ENCODE measurements around the gene SPRED2.

The SPRED2 gene

GRCh38 chr2:65407240-65407639, 25.2 kb downstream of the SPRED2 start:
- ChIA-PET CTCF (no interaction called here), POLR2A (no interaction called here)
- TF ChIP-seq SUZ12 (IDR thresholded peaks at IDR 0.05) (no peak), TARDBP (IDR thresholded peaks at IDR 0.05) (no peak), HDGF (IDR thresholded peaks at IDR 0.05; ENCODE audit: borderline replicate concordance) (no peak), L3MBTL2 (conservative IDR thresholded peaks at IDR 0.05) (no peak), ZNF384 (IDR thresholded peaks at IDR 0.05) (no peak), CTBP1 (IDR thresholded peaks at IDR 0.05; ENCODE audit: borderline replicate concordance) (no peak), FOXM1 (IDR thresholded peaks at IDR 0.05; ENCODE audit: borderline replicate concordance) (no peak), SP1 (IDR thresholded peaks at IDR 0.05) (no peak), FOXK2 (IDR thresholded peaks at IDR 0.05) (no peak), LEF1 (IDR thresholded peaks at IDR 0.05; ENCODE audit: borderline replicate concordance) (no peak), BHLHE40 (IDR thresholded peaks at IDR 0.05; ENCODE audit: borderline replicate concordance) (no peak), NFRKB (IDR thresholded peaks at IDR 0.05) (no peak), ELF4 (IDR thresholded peaks at IDR 0.05) (no peak), PKNOX1 (IDR thresholded peaks at IDR 0.05) (no peak), ARNT (IDR thresholded peaks at IDR 0.05) (no peak), FOXA1 (IDR thresholded peaks at IDR 0.05) (no peak)
- no peak for DNase-seq (ENCODE audit: extremely low spot score)

- DNase-seq (ENCODE audit: extremely low spot score): no peak
- TF ChIP-seq PKNOX1 (IDR thresholded peaks at IDR 0.05) (no peak), FOXK2 (IDR thresholded peaks at IDR 0.05) (no peak), L3MBTL2 (conservative IDR thresholded peaks at IDR 0.05) (no peak), CTBP1 (IDR thresholded peaks at IDR 0.05; ENCODE audit: borderline replicate concordance) (no peak), TARDBP (IDR thresholded peaks at IDR 0.05) (no peak), NFRKB (IDR thresholded peaks at IDR 0.05) (no peak), ARNT (IDR thresholded peaks at IDR 0.05) (no peak), FOXA1 (IDR thresholded peaks at IDR 0.05) (no peak), FOXM1 (IDR thresholded peaks at IDR 0.05; ENCODE audit: borderline replicate concordance) (no peak), BHLHE40 (IDR thresholded peaks at IDR 0.05; ENCODE audit: borderline replicate concordance) (no peak), ELF4 (IDR thresholded peaks at IDR 0.05) (no peak), LEF1 (IDR thresholded peaks at IDR 0.05; ENCODE audit: borderline replicate concordance) (no peak), ZNF384 (IDR thresholded peaks at IDR 0.05) (no peak), HDGF (IDR thresholded peaks at IDR 0.05; ENCODE audit: borderline replicate concordance) (no peak), SUZ12 (IDR thresholded peaks at IDR 0.05) (no peak), SP1 (IDR thresholded peaks at IDR 0.05) (no peak)
- POLR2A ChIA-PET: interaction anchor here (0.5 kb wide), 1 partner anchor 656 kb away, joined by 3 read pairs; no protein-coding TSS in a partner anchor
- CTCF ChIA-PET: no interaction called here
Observed at GRCh38 chr2:65404988-65405697, 27.3 kb downstream of the SPRED2 start.

- no peak for DNase-seq (ENCODE audit: extremely low spot score)
- TF ChIP-seq HDGF (IDR thresholded peaks at IDR 0.05; ENCODE audit: borderline replicate concordance) (no peak), TARDBP (IDR thresholded peaks at IDR 0.05) (no peak), SP1 (IDR thresholded peaks at IDR 0.05) (no peak), ZNF384 (IDR thresholded peaks at IDR 0.05) (no peak), FOXM1 (IDR thresholded peaks at IDR 0.05; ENCODE audit: borderline replicate concordance) (no peak), LEF1 (IDR thresholded peaks at IDR 0.05; ENCODE audit: borderline replicate concordance) (no peak), CTBP1 (IDR thresholded peaks at IDR 0.05; ENCODE audit: borderline replicate concordance) (no peak), BHLHE40 (IDR thresholded peaks at IDR 0.05; ENCODE audit: borderline replicate concordance) (no peak), ARNT (IDR thresholded peaks at IDR 0.05) (no peak), FOXK2 (IDR thresholded peaks at IDR 0.05) (no peak), FOXA1 (IDR thresholded peaks at IDR 0.05) (no peak), PKNOX1 (IDR thresholded peaks at IDR 0.05) (no peak), SUZ12 (IDR thresholded peaks at IDR 0.05) (no peak), L3MBTL2 (conservative IDR thresholded peaks at IDR 0.05) (no peak), NFRKB (IDR thresholded peaks at IDR 0.05) (no peak), ELF4 (IDR thresholded peaks at IDR 0.05) (no peak)
- ChIA-PET CTCF (no interaction called here), POLR2A (no interaction called here)
Observed at GRCh38 chr2:65403529-65403915, 28.9 kb downstream of the SPRED2 start.

GRCh38 chr2:65402780-65403528, 29.4 kb downstream of the SPRED2 start:
- POLR2A ChIA-PET: no interaction called here
- TF ChIP-seq PKNOX1 (IDR thresholded peaks at IDR 0.05): no peak
- TF ChIP-seq NFRKB (IDR thresholded peaks at IDR 0.05): no peak
- TF ChIP-seq CTBP1 (IDR thresholded peaks at IDR 0.05; ENCODE audit: borderline replicate concordance): no peak
- TF ChIP-seq SUZ12 (IDR thresholded peaks at IDR 0.05): no peak
- TF ChIP-seq ARNT (IDR thresholded peaks at IDR 0.05): no peak
- no peak for TF ChIP-seq BHLHE40 (IDR thresholded peaks at IDR 0.05; ENCODE audit: borderline replicate concordance)
- no peak for TF ChIP-seq HDGF (IDR thresholded peaks at IDR 0.05; ENCODE audit: borderline replicate concordance)
- no peak for TF ChIP-seq FOXK2 (IDR thresholded peaks at IDR 0.05)
- no peak for TF ChIP-seq LEF1 (IDR thresholded peaks at IDR 0.05; ENCODE audit: borderline replicate concordance)
- no peak for TF ChIP-seq SP1 (IDR thresholded peaks at IDR 0.05)
- no peak for TF ChIP-seq TARDBP (IDR thresholded peaks at IDR 0.05)
- no peak for TF ChIP-seq ZNF384 (IDR thresholded peaks at IDR 0.05)
- no peak for TF ChIP-seq ELF4 (IDR thresholded peaks at IDR 0.05)
- TF ChIP-seq L3MBTL2 (conservative IDR thresholded peaks at IDR 0.05): no peak
- no peak for TF ChIP-seq FOXM1 (IDR thresholded peaks at IDR 0.05; ENCODE audit: borderline replicate concordance)
- CTCF ChIA-PET: no interaction called here
- no peak for DNase-seq (ENCODE audit: extremely low spot score)
